ENCODE measurements around the gene TUBA1C.
A peak's percentile ranks its signal among the peaks of the same experiment; 100 is the strongest.

Gene TUBA1C

GRCh38 chr12:49283541-49284429 lies 18.9 kb downstream of the TUBA1C start:
- no peak for TF ChIP-seq EZH2 (IDR thresholded peaks at IDR 0.05)
- TF ChIP-seq POLR2AphosphoS5 (IDR thresholded peaks at IDR 0.05; ENCODE audit: borderline replicate concordance, low read depth, low read length) = no peak
- TF ChIP-seq FOXP2 (optimal IDR thresholded peaks at IDR 0.05; ENCODE audit: control extremely low read depth, extremely low read length, insufficient read depth) = no peak
- Histone ChIP-seq H3K36me3 (ENCODE audit: insufficient read depth, low read length) (no peaks in the 10 kb centered on the region), H3K9ac (ENCODE audit: insufficient read length) (no peak overlapping the region), H3K4me3 (no peak overlapping the region), H3K27ac (no peak overlapping the region), H3K9me3 (ENCODE audit: low read depth, low read length) (no peaks in the 10 kb centered on the region)
- DNase-seq (ENCODE audit: low read depth, low spot score) = no peak

- DNase-seq (ENCODE audit: low read depth, low spot score) = no peak
- TF ChIP-seq FOXP2 (optimal IDR thresholded peaks at IDR 0.05; ENCODE audit: control extremely low read depth, extremely low read length, insufficient read depth) = no peak
- TF ChIP-seq POLR2AphosphoS5 (IDR thresholded peaks at IDR 0.05; ENCODE audit: borderline replicate concordance, low read depth, low read length) = no peak
- no peak for TF ChIP-seq EZH2 (IDR thresholded peaks at IDR 0.05)
- no peaks in the 10 kb centered on the region for H3K36me3 ChIP-seq (ENCODE audit: insufficient read depth, low read length)
- no peak overlapping the region for H3K9ac ChIP-seq (ENCODE audit: insufficient read length)
- no peak overlapping the region for H3K4me3 ChIP-seq
- H3K9me3 ChIP-seq (ENCODE audit: low read depth, low read length) = no peaks in the 10 kb centered on the region
- no peak overlapping the region for H3K27ac ChIP-seq
Observed at GRCh38 chr12:49284672-49285071, 19.8 kb downstream of the TUBA1C start.

GRCh38 chr12:49287876-49288275 lies 23.0 kb downstream of the TUBA1C start:
- TF ChIP-seq EZH2 (IDR thresholded peaks at IDR 0.05) = no peak
- no peak for TF ChIP-seq POLR2AphosphoS5 (IDR thresholded peaks at IDR 0.05; ENCODE audit: borderline replicate concordance, low read depth, low read length)
- DNase-seq (ENCODE audit: low read depth, low spot score) = no peak

GRCh38 chr12:49288412-49288853 lies 23.6 kb downstream of the TUBA1C start:
- 0 out of 2 replicates have a peak overlapping the region, but pooled peaks have one; percentile 28 for H3K4me3 ChIP-seq
- no peak overlapping the region for H3K9ac ChIP-seq (ENCODE audit: insufficient read length)
- no peaks in the 10 kb centered on the region for H3K36me3 ChIP-seq (ENCODE audit: insufficient read depth, low read length)
- TF ChIP-seq EZH2 (IDR thresholded peaks at IDR 0.05) (no peak), POLR2AphosphoS5 (IDR thresholded peaks at IDR 0.05; ENCODE audit: borderline replicate concordance, low read depth, low read length) (no peak), FOXP2 (optimal IDR thresholded peaks at IDR 0.05; ENCODE audit: control extremely low read depth, extremely low read length, insufficient read depth) (no peak)
- peak; percentile 35 for DNase-seq (ENCODE audit: low read depth, low spot score)
- no peaks in the 10 kb centered on the region for H3K9me3 ChIP-seq (ENCODE audit: low read depth, low read length)
- no peak overlapping the region for H3K27ac ChIP-seq

More at GRCh38 chr12:49287876-49288275, 23.0 kb downstream of the TUBA1C start:
- no peak overlapping the region for H3K9ac ChIP-seq (ENCODE audit: insufficient read length)
- H3K4me3 ChIP-seq = no peak overlapping the region
- H3K36me3 ChIP-seq (ENCODE audit: insufficient read depth, low read length) = no peaks in the 10 kb centered on the region
- H3K27ac ChIP-seq = no peak overlapping the region
- no peaks in the 10 kb centered on the region for H3K9me3 ChIP-seq (ENCODE audit: low read depth, low read length)

GRCh38 chr12:49288922-49289555 lies 24.2 kb downstream of the TUBA1C start:
- no peaks in the 10 kb centered on the region for H3K9me3 ChIP-seq (ENCODE audit: low read depth, low read length)
- DNase-seq (ENCODE audit: low read depth, low spot score) = no peak
- TF ChIP-seq POLR2AphosphoS5 (IDR thresholded peaks at IDR 0.05; ENCODE audit: borderline replicate concordance, low read depth, low read length) (no peak), EZH2 (IDR thresholded peaks at IDR 0.05) (no peak), FOXP2 (optimal IDR thresholded peaks at IDR 0.05; ENCODE audit: control extremely low read depth, extremely low read length, insufficient read depth) (no peak)
- H3K27ac ChIP-seq = no peak overlapping the region
- no peaks in the 10 kb centered on the region for H3K36me3 ChIP-seq (ENCODE audit: insufficient read depth, low read length)
- H3K4me3 ChIP-seq = no peak overlapping the region
- H3K9ac ChIP-seq (ENCODE audit: insufficient read length) = no peak overlapping the region

- TF ChIP-seq POLR2AphosphoS5 (IDR thresholded peaks at IDR 0.05; ENCODE audit: borderline replicate concordance, low read depth, low read length) (no peak), EZH2 (IDR thresholded peaks at IDR 0.05) (no peak), FOXP2 (optimal IDR thresholded peaks at IDR 0.05; ENCODE audit: control extremely low read depth, extremely low read length, insufficient read depth) (no peak)
- no peak overlapping the region for H3K4me3 ChIP-seq
- no peak for DNase-seq (ENCODE audit: low read depth, low spot score)
- H3K9me3 ChIP-seq (ENCODE audit: low read depth, low read length) = no peaks in the 10 kb centered on the region
- H3K27ac ChIP-seq = no peak overlapping the region
- H3K36me3 ChIP-seq (ENCODE audit: insufficient read depth, low read length) = no peaks in the 10 kb centered on the region
- H3K9ac ChIP-seq (ENCODE audit: insufficient read length) = no peak overlapping the region
Observed at GRCh38 chr12:49292729-49293055, 27.8 kb downstream of the TUBA1C start.

GRCh38 chr12:49293056-49293956 lies 28.4 kb downstream of the TUBA1C start:
- Histone ChIP-seq H3K9me3 (ENCODE audit: low read depth, low read length) (no peaks in the 10 kb centered on the region), H3K36me3 (ENCODE audit: insufficient read depth, low read length) (no peaks in the 10 kb centered on the region), H3K4me3 (no peak overlapping the region), H3K9ac (ENCODE audit: insufficient read length) (no peak overlapping the region), H3K27ac (no peak overlapping the region)
- no peak for DNase-seq (ENCODE audit: low read depth, low spot score)
- TF ChIP-seq FOXP2 (optimal IDR thresholded peaks at IDR 0.05; ENCODE audit: control extremely low read depth, extremely low read length, insufficient read depth) (no peak), EZH2 (IDR thresholded peaks at IDR 0.05) (no peak), POLR2AphosphoS5 (IDR thresholded peaks at IDR 0.05; ENCODE audit: borderline replicate concordance, low read depth, low read length) (no peak)

Measured in SK-N-MC (cell line).